Measurements from ENCODE around the gene HOXC12.

Gene HOXC12

GRCh38 chr12:53940443-53941014, 14.2 kb upstream of the HOXC12 start:
- DNase-seq (ENCODE audit: low read depth in 2 of 2) = no peak

- no peak for DNase-seq (ENCODE audit: low read depth in 2 of 2)
Observed at GRCh38 chr12:53941187-53941586, 13.5 kb upstream of the HOXC12 start.

GRCh38 chr12:53941750-53942149, 13.0 kb upstream of the HOXC12 start:
- DNase-seq (ENCODE audit: low read depth in 2 of 2) = no peak

GRCh38 chr12:53942467-53942997, 12.2 kb upstream of the HOXC12 start:
- DNase-seq (ENCODE audit: low read depth in 2 of 2) = no peak

DNA sequence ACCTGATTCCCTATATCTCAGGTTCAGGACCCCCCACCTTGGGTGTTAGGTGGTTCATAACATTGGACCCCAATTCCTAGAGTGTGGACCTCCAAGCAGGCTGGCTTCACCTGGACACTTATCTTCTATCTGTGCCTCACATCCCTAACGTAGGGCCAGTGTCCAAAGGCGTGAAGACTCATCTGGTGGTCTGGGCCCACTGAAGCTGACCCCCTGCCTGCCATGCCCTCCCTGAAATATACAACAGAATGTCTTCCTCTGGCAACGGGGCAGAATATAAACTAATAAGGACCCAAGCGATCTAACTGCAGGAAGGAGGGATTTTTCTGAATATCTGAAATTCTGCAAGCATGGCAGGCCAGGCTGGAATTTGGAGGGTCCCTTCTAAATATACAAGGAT, 10.5 kb upstream of the HOXC12 start:
- no peak for DNase-seq (ENCODE audit: low read depth in 2 of 2)

- no peak for DNase-seq (ENCODE audit: low read depth in 2 of 2)
Observed at GRCh38 chr12:53944907-53945847, 9.5 kb upstream of the HOXC12 start.

DNA sequence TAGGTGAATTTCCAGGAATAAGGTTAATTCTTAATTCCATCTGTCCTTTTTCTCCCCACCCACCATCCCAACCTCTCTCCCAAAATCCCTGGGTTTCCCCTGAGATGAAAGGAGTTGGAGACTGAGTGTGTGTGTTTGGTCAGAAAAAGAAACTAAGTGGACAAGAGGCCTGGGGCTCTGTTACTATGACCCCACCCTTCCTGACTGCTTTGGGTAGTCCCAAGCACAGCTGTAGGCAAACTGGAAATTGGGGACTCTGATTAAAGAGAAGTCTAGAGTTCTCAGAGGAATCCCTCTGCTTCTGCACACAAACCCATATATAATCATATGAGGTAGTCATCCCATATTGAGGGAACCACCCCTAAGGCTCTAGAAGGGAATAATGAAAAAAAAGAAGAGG, 7.0 kb upstream of the HOXC12 start:
- DNase-seq (ENCODE audit: low read depth in 2 of 2) = no peak

GRCh38 chr12:53948650-53949593, 5.8 kb upstream of the HOXC12 start:
- DNase-seq (ENCODE audit: low read depth in 2 of 2) = no peak

DNA sequence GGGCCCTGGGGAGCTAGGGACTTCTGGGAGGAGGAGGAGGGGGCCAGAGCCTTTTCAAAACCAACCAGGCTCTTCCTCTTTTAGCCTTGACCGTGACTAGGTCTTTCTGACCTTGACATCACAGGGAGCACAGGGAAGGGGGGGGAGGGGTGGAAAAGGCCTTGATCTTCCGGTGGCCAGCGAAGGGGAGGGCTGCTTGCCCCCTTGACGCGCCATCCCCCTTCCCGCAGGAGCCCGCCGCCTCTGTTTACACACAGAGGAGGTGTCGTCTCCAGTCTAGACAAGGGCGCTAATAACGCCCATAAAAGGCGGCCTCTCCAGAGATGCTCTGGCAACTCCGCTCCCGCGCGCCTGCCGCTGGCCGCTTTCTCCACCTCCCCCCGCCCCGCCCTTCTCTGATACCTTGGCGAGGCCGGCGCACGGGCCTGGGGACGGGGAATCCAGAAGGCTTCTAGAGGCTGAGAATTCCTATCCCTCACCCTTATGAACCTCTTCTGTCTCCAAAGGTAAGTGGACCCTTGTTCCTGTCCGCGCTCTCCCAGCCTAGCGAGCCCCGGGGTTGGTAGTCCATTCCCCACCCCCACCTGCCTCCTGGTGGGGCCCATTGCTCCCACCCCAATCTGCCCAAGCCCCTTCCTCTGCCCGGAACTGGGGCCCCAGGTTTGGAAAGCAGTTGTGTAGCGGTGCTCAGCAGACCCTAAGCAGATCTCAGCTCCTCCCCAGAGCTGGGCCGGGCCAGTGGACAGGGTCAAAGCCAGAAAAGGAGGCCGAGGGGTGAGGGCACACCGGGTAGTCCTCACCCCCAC, 4.9 kb upstream of the HOXC12 start:
- DNase-seq (ENCODE audit: low read depth in 2 of 2) = no peak

GRCh38 chr12:53950437-53950773, 4.3 kb upstream of the HOXC12 start:
- DNase-seq (ENCODE audit: low read depth in 2 of 2) = no peak

GRCh38 chr12:53950789-53951576, 3.7 kb upstream of the HOXC12 start:
- no peak for DNase-seq (ENCODE audit: low read depth in 2 of 2)

GRCh38 chr12:53951577-53952334, 2.9 kb upstream of the HOXC12 start:
- DNase-seq (ENCODE audit: low read depth in 2 of 2) = no peak

DNA sequence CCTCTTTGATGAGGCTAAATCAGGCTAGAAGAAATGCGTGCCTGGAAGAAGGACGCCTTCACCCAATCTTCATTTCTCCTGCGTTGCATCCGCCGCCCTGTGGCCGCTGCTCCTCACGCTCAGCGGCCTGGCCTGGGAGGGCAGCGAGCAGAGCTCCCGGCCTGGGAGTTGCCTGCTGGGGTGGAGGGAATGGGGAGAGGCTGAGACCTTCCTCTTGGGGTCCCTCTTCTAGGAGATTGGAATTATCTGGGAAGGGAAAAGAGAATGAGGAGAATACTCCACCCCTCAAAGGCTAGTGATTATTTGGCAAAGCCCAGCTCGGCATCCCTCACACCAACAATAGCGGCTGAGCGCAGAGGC, 2.4 kb upstream of the HOXC12 start:
- DNase-seq (ENCODE audit: low read depth in 2 of 2) = no peak

DNA sequence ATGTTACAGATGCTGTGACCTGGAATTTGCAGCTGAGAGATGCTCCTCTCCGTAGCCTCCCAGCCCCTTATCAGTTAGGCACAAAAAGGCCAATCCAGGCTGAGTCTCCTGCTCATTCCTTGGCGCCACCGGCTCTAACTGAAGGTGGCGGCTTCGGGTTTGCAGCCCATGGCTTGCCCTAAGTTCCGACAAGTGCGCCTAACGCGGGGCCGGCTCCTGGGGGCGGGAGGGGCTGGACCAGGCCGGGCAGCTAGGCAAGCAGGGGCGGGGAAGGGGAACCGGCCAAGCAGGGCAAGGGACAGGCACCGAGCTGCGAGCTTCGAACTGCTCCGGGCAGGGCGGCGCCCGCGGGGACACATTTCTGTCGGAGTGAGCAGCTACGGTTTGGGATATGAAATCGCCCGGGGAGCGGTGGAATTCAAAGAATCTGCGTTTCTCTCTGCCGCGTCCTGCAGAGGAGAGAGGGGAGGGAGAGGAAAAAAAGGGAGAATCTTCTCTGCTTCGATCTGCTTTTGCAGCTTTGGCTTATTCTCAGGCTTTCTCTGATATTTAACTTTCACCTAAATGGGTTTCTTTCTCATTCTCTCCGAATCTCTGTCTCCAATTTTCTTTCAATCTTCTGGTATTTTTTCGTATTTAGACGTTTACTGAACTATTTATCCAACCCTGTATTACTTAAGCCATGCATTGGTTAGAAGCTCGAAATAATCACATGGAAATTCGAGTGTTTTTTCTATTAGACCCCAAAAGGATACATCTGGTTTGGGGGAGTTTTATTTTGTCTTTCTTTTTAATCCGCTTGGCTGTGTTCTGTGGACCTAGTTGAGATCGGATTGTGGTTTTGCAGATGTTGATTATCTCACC, 1.6 kb upstream of the HOXC12 start:
- DNase-seq (ENCODE audit: low read depth in 2 of 2) = no peak

DNA sequence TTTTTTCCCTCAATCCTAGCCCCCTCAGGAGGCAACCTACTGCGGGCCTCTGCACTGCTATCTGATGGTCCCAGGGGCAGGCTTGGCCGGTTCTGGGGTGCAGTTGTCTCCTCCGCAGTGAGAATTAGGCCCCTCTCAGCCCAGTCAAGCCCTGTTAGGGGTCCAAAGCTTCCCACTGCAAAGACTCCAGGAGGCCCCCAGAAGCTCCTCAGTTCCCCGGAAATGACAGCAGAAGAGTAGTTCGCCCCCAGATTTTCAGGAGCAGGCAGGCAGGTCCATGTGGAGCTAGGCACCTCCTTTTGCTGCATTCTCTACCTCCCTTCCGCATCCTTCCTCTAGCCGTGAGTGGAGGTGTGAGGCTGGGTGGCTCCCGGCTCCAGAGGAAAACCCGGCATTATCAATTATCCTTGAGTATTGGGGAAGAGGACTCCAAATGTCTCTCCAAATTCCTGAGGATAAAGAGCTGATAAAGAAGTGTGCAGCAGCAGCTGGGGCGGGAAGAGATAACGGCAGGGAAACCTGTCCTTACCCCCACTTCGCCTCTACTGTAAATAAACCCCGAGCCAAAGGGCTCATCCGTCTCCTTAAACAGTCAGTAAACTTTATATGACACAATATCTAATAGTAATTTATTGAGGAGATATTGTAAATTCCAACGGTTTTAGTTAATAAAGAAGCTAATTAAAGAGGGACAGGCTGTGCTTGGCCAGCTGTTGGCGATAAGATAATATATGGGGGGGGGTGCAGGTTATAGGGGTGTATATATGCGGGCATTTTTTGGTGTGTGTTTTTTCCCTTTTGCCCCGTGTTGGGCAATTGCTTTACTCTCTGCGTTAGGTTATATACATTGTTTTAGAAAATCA, 641 bp upstream of the HOXC12 start:
- no peak for DNase-seq (ENCODE audit: low read depth in 2 of 2)

GRCh38 chr12:53955036-53955775, 503 bp downstream of the HOXC12 start:
- no peak for DNase-seq (ENCODE audit: low read depth in 2 of 2)

DNA sequence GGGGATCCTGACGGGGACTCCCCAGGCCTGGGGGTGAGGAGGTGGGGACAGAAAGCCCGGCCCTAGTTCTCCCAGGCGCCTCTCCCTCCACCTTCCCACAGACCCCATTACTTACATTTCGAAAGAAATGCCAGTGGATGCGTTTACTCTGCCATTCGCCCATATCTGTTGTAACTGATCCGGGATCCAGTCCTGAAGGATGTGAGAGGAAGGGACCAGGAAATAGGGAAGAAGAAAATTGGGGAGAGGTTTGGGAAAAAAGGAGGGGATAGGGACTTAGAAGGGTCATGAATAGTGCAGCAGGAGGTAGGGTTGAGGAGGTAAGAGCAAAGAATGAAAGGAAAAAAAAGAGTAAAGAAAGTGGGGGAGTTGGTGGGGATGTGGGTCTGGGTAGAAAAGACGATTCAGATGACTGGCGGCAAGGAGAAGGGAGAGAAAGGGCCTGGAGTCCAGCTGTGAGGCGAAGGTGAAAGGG, 1.1 kb downstream of the HOXC12 start:
- no peak for DNase-seq (ENCODE audit: low read depth in 2 of 2)

All from stimulated activated CD4-positive, alpha-beta T cell treated with anti-CD3 and anti-CD28 coated beads, Interleukin-1b, Interleukin-23, amount 100 ng/mL, for 1 hour (primary cell).